Suppressor macrophage treated with lipopolysaccharide for 4 hours (primary cell): ENCODE results near the gene KRTAP9-2.
"Not testable (repeated sequence)": the region's sequence is repeated elsewhere in the genome, so short reads cannot be mapped to it uniquely, and the experiment has no call there.

Experiments used
- DNase-seq: peaks from one replicate; pipeline ENCODE4 v3.0.0-alpha.2; 2020

Gene KRTAP9-2

GRCh38 chr17:41237949-41238437 is 11.5 kb downstream of the KRTAP9-2 start, which contains the start of gene KRTAP9-8:
Gene KRTAP9-8, plus strand, starts transcription at chr17:41237999. Its CDS starts 53 bp downstream, at chr17:41238052.
- not testable (repeated sequence) for DNase-seq

GRCh38 chr17:41246995-41247787 is 20.7 kb downstream of the KRTAP9-2 start:
- not testable (repeated sequence) for DNase-seq

GRCh38 chr17:41249637-41250240 is 23.3 kb downstream of the KRTAP9-2 start, which contains the start of gene KRTAP9-4:
Gene KRTAP9-4, plus strand, starts transcription at chr17:41249687. Its CDS starts 34 bp downstream, at chr17:41249721.
- not testable (repeated sequence) for DNase-seq

- no peak for DNase-seq
Measured at GRCh38 chr17:41251261-41251660, 24.8 kb downstream of the KRTAP9-2 start.

GRCh38 chr17:41254861-41255260 is 28.4 kb downstream of the KRTAP9-2 start:
- DNase-seq = no peak

GRCh38 chr17:41255381-41256290 is 29.2 kb downstream of the KRTAP9-2 start, which contains the start of gene KRTAP9-9:
Gene KRTAP9-9, plus strand, starts transcription at chr17:41255384.
- not testable (repeated sequence) for DNase-seq

- DNase-seq = no peak
Measured at GRCh38 chr17:41256291-41256685, 29.8 kb downstream of the KRTAP9-2 start.

GRCh38 chr17:41258406-41258805 is 32.0 kb downstream of the KRTAP9-2 start:
- no peak for DNase-seq

- no peak for DNase-seq
Measured at GRCh38 chr17:41263212-41263611, 36.8 kb downstream of the KRTAP9-2 start.

- DNase-seq = no peak
Measured at GRCh38 chr17:41264599-41264998, 38.2 kb downstream of the KRTAP9-2 start.

GRCh38 chr17:41265078-41265477 is 38.6 kb downstream of the KRTAP9-2 start, which contains the start of gene KRTAP9-6:
Gene KRTAP9-6, plus strand, starts transcription at chr17:41265378. Its CDS starts 0 bp downstream, at chr17:41265378.
- DNase-seq = peak; percentile 8

GRCh38 chr17:41267711-41268110 is 41.3 kb downstream of the KRTAP9-2 start:
- DNase-seq = no peak

GRCh38 chr17:41271323-41271722 is 44.9 kb downstream of the KRTAP9-2 start:
- not testable (repeated sequence) for DNase-seq

GRCh38 chr17:41271858-41272257 is 45.4 kb downstream of the KRTAP9-2 start:
- no peak for DNase-seq

- not testable (repeated sequence) for DNase-seq
Measured at GRCh38 chr17:41275648-41276190, 49.3 kb downstream of the KRTAP9-2 start, which contains the start of gene KRTAP9-7. Gene KRTAP9-7, plus strand, starts transcription at chr17:41275698. Its CDS starts 0 bp downstream, at chr17:41275698.
